ENCODE measurements around the gene HTR3D.

Gene HTR3D

GRCh38 chr3:184031187-184031792, at the start of gene HTR3D:
Gene HTR3D (plus strand): TSS chr3:184031742. CDS start chr3:184031742, 0 bp downstream.
- TF ChIP-seq Cebpa-rat (IDR thresholded peaks at IDR 0.05) = no peak

GRCh38 chr3:183981990-183982644, 49.4 kb upstream of the HTR3D start:
- H3K4me1 ChIP-seq = peaks cover 16% of the 10 kb centered on the region
- no peak for TF ChIP-seq Cebpa-rat (IDR thresholded peaks at IDR 0.05)
- peaks cover 94% of the 10 kb centered on the region for H3K36me3 ChIP-seq
- no peak overlapping the region for H3K9ac ChIP-seq
- no peak overlapping the region for H3K4me3 ChIP-seq
- no peak overlapping the region for H3K27ac ChIP-seq
- no peak overlapping the region for H3K4me2 ChIP-seq
- no peaks in the 10 kb centered on the region for H4K20me1 ChIP-seq
- H3K9me3 ChIP-seq = no peaks in the 10 kb centered on the region
- H3K27me3 ChIP-seq = no peaks in the 10 kb centered on the region

More at GRCh38 chr3:184031187-184031792, at the start of gene HTR3D:
- Histone ChIP-seq H3K4me3 (no peak within 1 kb of the TSS), H3K36me3 (no peaks in the 10 kb centered on the region), H3K9me3 (no peaks in the 10 kb centered on the region), H3K4me2 (no peak within 1 kb of the TSS), H4K20me1 (no peaks in the 10 kb centered on the region), H3K27me3 (no peaks in the 10 kb centered on the region), H3K9ac (no peak within 1 kb of the TSS), H3K4me1 (no peaks in the 10 kb centered on the region), H3K27ac (no peak within 1 kb of the TSS)

- no peaks in the 10 kb centered on the region for H3K27me3 ChIP-seq
- no peak overlapping the region for H3K9ac ChIP-seq
- no peak overlapping the region for H3K27ac ChIP-seq
- H3K4me2 ChIP-seq = peak overlapping the region; percentile 28; the same call in 1 of the 2 replicates
- H3K36me3 ChIP-seq = peaks cover 98% of the 10 kb centered on the region
- no peak for TF ChIP-seq Cebpa-rat (IDR thresholded peaks at IDR 0.05)
- H4K20me1 ChIP-seq = no peaks in the 10 kb centered on the region
- H3K4me3 ChIP-seq = no peak overlapping the region
- peaks cover 12% of the 10 kb centered on the region for H3K4me1 ChIP-seq
- no peaks in the 10 kb centered on the region for H3K9me3 ChIP-seq
These were observed 47.3 kb upstream of the HTR3D start for GRCh38 chr3:183984127-183984740.

- H3K4me3 ChIP-seq = no peak overlapping the region
These were observed 46.5 kb upstream of the HTR3D start for GRCh38 chr3:183984749-183985729.

GRCh38 chr3:183987000-183987600, 44.4 kb upstream of the HTR3D start:
- Histone ChIP-seq H3K9ac (no peak overlapping the region), H3K27me3 (no peaks in the 10 kb centered on the region), H3K36me3 (peaks cover 71% of the 10 kb centered on the region), H3K27ac (no peak overlapping the region), H3K9me3 (no peaks in the 10 kb centered on the region), H4K20me1 (no peaks in the 10 kb centered on the region), H3K4me2 (no peak overlapping the region), H3K4me1 (peaks cover 12% of the 10 kb centered on the region), H3K4me3 (no peak overlapping the region)
- no peak for TF ChIP-seq Cebpa-rat (IDR thresholded peaks at IDR 0.05)

More at GRCh38 chr3:183984749-183985729, 46.5 kb upstream of the HTR3D start:
- no peak overlapping the region for H3K27ac ChIP-seq
- H3K27me3 ChIP-seq = no peaks in the 10 kb centered on the region
- no peak for TF ChIP-seq Cebpa-rat (IDR thresholded peaks at IDR 0.05)
- H3K9me3 ChIP-seq = no peaks in the 10 kb centered on the region
- H3K4me2 ChIP-seq = no peak overlapping the region; the same call in 1 of the 2 replicates
- peaks cover 12% of the 10 kb centered on the region for H3K4me1 ChIP-seq
- H3K36me3 ChIP-seq = peaks cover 92% of the 10 kb centered on the region
- no peaks in the 10 kb centered on the region for H4K20me1 ChIP-seq
- H3K9ac ChIP-seq = no peak overlapping the region

GRCh38 chr3:183988216-183988790, 43.2 kb upstream of the HTR3D start:
- TF ChIP-seq Cebpa-rat (IDR thresholded peaks at IDR 0.05) = no peak
- no peak overlapping the region for H3K27ac ChIP-seq
- peaks cover 59% of the 10 kb centered on the region for H3K36me3 ChIP-seq
- no peaks in the 10 kb centered on the region for H3K9me3 ChIP-seq
- no peak overlapping the region for H3K4me3 ChIP-seq
- 0 out of 2 replicates have a peak, but pooled peaks cover 4% of the 10 kb centered on the region for H4K20me1 ChIP-seq
- no peaks in the 10 kb centered on the region for H3K27me3 ChIP-seq
- no peak overlapping the region for H3K4me2 ChIP-seq
- peaks cover 12% of the 10 kb centered on the region for H3K4me1 ChIP-seq
- H3K9ac ChIP-seq = no peak overlapping the region

GRCh38 chr3:183991403-183991802, 40.1 kb upstream of the HTR3D start:
- 0 out of 2 replicates have a peak, but pooled peaks cover 4% of the 10 kb centered on the region for H4K20me1 ChIP-seq
- no peak overlapping the region for H3K4me3 ChIP-seq
- no peaks in the 10 kb centered on the region for H3K4me1 ChIP-seq
- no peaks in the 10 kb centered on the region for H3K9me3 ChIP-seq
- no peak overlapping the region for H3K4me2 ChIP-seq
- no peak for TF ChIP-seq Cebpa-rat (IDR thresholded peaks at IDR 0.05)
- no peak overlapping the region for H3K9ac ChIP-seq
- no peak overlapping the region for H3K27ac ChIP-seq
- H3K36me3 ChIP-seq = peaks cover 29% of the 10 kb centered on the region
- no peaks in the 10 kb centered on the region for H3K27me3 ChIP-seq

GRCh38 chr3:184001761-184002160, 29.8 kb upstream of the HTR3D start:
- TF ChIP-seq Cebpa-rat (IDR thresholded peaks at IDR 0.05) = no peak
- Histone ChIP-seq H3K9me3 (no peaks in the 10 kb centered on the region), H3K36me3 (peaks cover 35% of the 10 kb centered on the region), H3K27me3 (no peaks in the 10 kb centered on the region), H3K4me1 (no peaks in the 10 kb centered on the region), H3K27ac (no peak overlapping the region), H3K4me3 (no peak overlapping the region), H3K9ac (no peak overlapping the region), H4K20me1 (peaks cover 15% of the 10 kb centered on the region), H3K4me2 (no peak overlapping the region)

- no peaks in the 10 kb centered on the region for H3K4me1 ChIP-seq
- no peaks in the 10 kb centered on the region for H3K27me3 ChIP-seq
- H3K9me3 ChIP-seq = no peaks in the 10 kb centered on the region
- no peak overlapping the region for H3K4me3 ChIP-seq
- H4K20me1 ChIP-seq = peaks cover 15% of the 10 kb centered on the region
- no peak overlapping the region for H3K27ac ChIP-seq
- TF ChIP-seq Cebpa-rat (IDR thresholded peaks at IDR 0.05) = no peak
- no peak overlapping the region for H3K4me2 ChIP-seq
- H3K36me3 ChIP-seq = peaks cover 35% of the 10 kb centered on the region
- H3K9ac ChIP-seq = no peak overlapping the region
These were observed 29.1 kb upstream of the HTR3D start for GRCh38 chr3:184002469-184002868.
